Heart right ventricle (tissue), 16 donors: ENCODE data around the gene TRIM13. TPM values are rescaled to one million over a fixed set of nuclear protein-coding genes. Genes with fewer than 3 reads are reported as not detected.
"Not testable (repeated sequence)": the region's sequence is repeated elsewhere in the genome, so short reads cannot be mapped to it uniquely, and the experiment has no call there.

Experiments used
- ATAC-seq, 8 donors: fragments of 200-7000 bp; cut with Tn5 transposase; one replicate each; pipeline ENCODE4 v1.9.1; 2020; ENCODE audit warnings: mild to moderate bottlenecking in 8 of 8, moderate library complexity in 8 of 8, moderate number of reproducible peaks in 1 of 8
- DNase-seq, 2 donors: peaks; one replicate each; pipeline ENCODE4 v3.0.0-alpha.2; 2020
- H3K27ac ChIP-seq, 10 donors: fragments of 200-600 bp; sonication (generic) in 2 of 10; one replicate each; pipeline versions ENCODE4 v1.5.0 to v1.8.0; 2020 to 2022; ENCODE audit warnings: mild to moderate bottlenecking in 3 of 10
- H3K27me3 ChIP-seq, 7 donors: fragments of 200-600 bp; one replicate each; pipeline ENCODE4 v1.8.0; 2021 to 2022; ENCODE audit warnings: mild to moderate bottlenecking in 2 of 7
- H3K36me3 ChIP-seq, 9 donors: fragments of 200-600 bp; sonication (generic) in 1 of 9; one replicate each; pipeline versions ENCODE4 v1.5.0 to v1.8.0; 2020 to 2022; ENCODE audit warnings: mild to moderate bottlenecking in 2 of 9
- H3K4me1 ChIP-seq, 9 donors: fragments of 200-600 bp; sonication (generic) in 1 of 9; one replicate each; pipeline versions ENCODE4 v1.5.0 to v1.8.0; 2020 to 2022; ENCODE audit warnings: mild to moderate bottlenecking in 4 of 9
- H3K4me3 ChIP-seq, 10 donors: fragments of 200-600 bp; sonication (generic) in 2 of 10; one replicate each; pipeline versions ENCODE4 v1.5.0 to v1.8.0; 2020 to 2022; ENCODE audit warnings: mild to moderate bottlenecking in 7 of 10, moderate library complexity in 2 of 10
- H3K9me3 ChIP-seq, 11 donors: fragments of 200-600 bp in 10 of 11; sonication (generic) in 2 of 11; one replicate each; pipeline versions ENCODE4 v1.5.0 to v1.8.0; 2013 to 2022; ENCODE audit warnings: mild to moderate bottlenecking in 2 of 11, control low read depth in 1 of 11, moderate library complexity in 1 of 11
- CTCF ChIP-seq, 9 donors: fragments of 200-600 bp; sonication (generic) in 2 of 9; IDR thresholded peaks; one replicate each; pipeline versions ENCODE4 v1.5.0 to v1.8.0; 2021 to 2022; ENCODE audit warnings: antibody characterized with exemption in 9 of 9, mild to moderate bottlenecking in 5 of 9, moderate library complexity in 1 of 9
- WGBS, 2 donors: extraction: QIAGEN DNeasy Blood & Tissue Kit; methylation state at CpG; one replicate each; pipeline ENCODE4 v1.1.7; 2013; ENCODE audit warnings: inconsistent platforms in 1 of 2; 5-methylcytosine and 5-hydroxymethylcytosine counted together
- intact Hi-C, 10 donors: fragments of 100-400 bp; cut with DNase I; formaldehyde crosslinking; loops; one replicate each; pipeline versions ENCODE4 v1.11.1 to v1.14.2; 2022
- polyA plus RNA-seq, 2 donors: library from polyadenylated mRNA; stranded (reverse); fragments of 200-250 nt; gene quantifications; one replicate each; pipeline ENCODE4 v1.2.3, GENCODE V29; 2013
- total RNA-seq, 10 donors: library from RNA; stranded (reverse); fragmentation: NEBNext Ultra II Directional in 3 of 10; extraction: Animal tissue kit (Norgen Biotek cat#: 25700) in 3 of 10; gene quantifications; one replicate each; pipeline versions ENCODE4 v1.2.1 to v1.2.4, GENCODE V29; 2021 to 2023
- donor health status: Arrhythmogenic right ventricular cardiomyopathy.
- donor health status: ischemic (EF 13 %, LVEDD 7.1; RV severe dilation, severe dysfunction).
- donor health status: healthy with polysubstance abuse.
- donor health status: DM: no; HTN: yes; CAD: no.
- donor health status: DM: no; HTN: no; CAD: no.
- donor health status: ischemic (EF 25% LVEDD 6.9; RV normal size, moderate dysfunction).
- donor health status: ischemic (EF 25% LVEDD 5.7; RV mildly dilated, moderate dysfunction).
- donor health status: healthy.
- donor health status: DM: yes; HTN: yes; CAD: no.
- donor health status: Ischemic cardiomyopathy.
- donor health status: ischemic (EF 35%, LVEDD 5.7; RV mildly dilated, moderate dysfunction).
- donor health status: nonischemic (EF 11% LVEDD 7.7; RV severe dilation, severe dysfunction).
- donor health status: DM: yes; HTN: yes; CAD: no.
- donor health status: PGD.
- donor health status: ischemic (EF 29% LVEDD 5.4; RV normal size, mild dysfunction).
- donor health status: nonischemic (EF 23%, LVEDD 6.1; RV moderate dilation, normal function).

The TRIM13 gene
- total and polyA plus RNA-seq, 12 donors, result 9.7 to 26.9 (median 19.1) TPM

GRCh38 chr13:50052478-50052877 is 55.6 kb downstream of the TRIM13 start:
- Histone ChIP-seq H3K4me1 (peaks cover 0 to 15% (median 0%) of the 10 kb centered on the region in 9 donors), H3K4me3 (no peak overlapping the region), H3K9me3 (peaks cover 0 to 8% (median 0%) of the 10 kb centered on the region in 11 donors), H3K27me3 (no peaks in the 10 kb centered on the region), H3K27ac (no peak overlapping the region), H3K36me3 (peaks cover 0 to 81% (median 0%) of the 10 kb centered on the region in 9 donors)
- intact Hi-C loops, result no loop called here
- no peak for TF ChIP-seq CTCF (IDR thresholded peaks at IDR 0.05)
- DNase-seq, result no peak
- no peak for ATAC-seq
- 93 to 97% methylated on average over 4 of the region's 4 CpGs for WGBS, 2 donors

GRCh38 chr13:50053844-50054243 is 57.0 kb downstream of the TRIM13 start:
- no peak for TF ChIP-seq CTCF (IDR thresholded peaks at IDR 0.05)
- H3K4me1 ChIP-seq, result peaks cover 0 to 15% (median 0%) of the 10 kb centered on the region in 9 donors
- no peak for ATAC-seq
- 93 to 94% methylated on average over 1 of the region's 1 CpG for WGBS, 2 donors
- H3K9me3 ChIP-seq, result peaks cover 0 to 8% (median 0%) of the 10 kb centered on the region in 11 donors
- H3K27ac ChIP-seq, result peak overlapping the region in 1 of 10 donors; percentile 29
- intact Hi-C loops, result no loop called here
- H3K4me3 ChIP-seq, result no peak overlapping the region
- no peak for DNase-seq
- H3K36me3 ChIP-seq, result peaks cover 0 to 83% (median 0%) of the 10 kb centered on the region in 9 donors
- H3K27me3 ChIP-seq, result no peaks in the 10 kb centered on the region

- Histone ChIP-seq H3K4me1 (peaks cover 0 to 15% (median 0%) of the 10 kb centered on the region in 9 donors), H3K27me3 (no peaks in the 10 kb centered on the region), H3K27ac (no peak overlapping the region), H3K4me3 (no peak overlapping the region), H3K9me3 (peaks cover 0 to 8% (median 0%) of the 10 kb centered on the region in 11 donors), H3K36me3 (peaks cover 0 to 93% (median 0%) of the 10 kb centered on the region in 9 donors)
- intact Hi-C loops, result no loop called here
- ATAC-seq, result no peak
- TF ChIP-seq CTCF (IDR thresholded peaks at IDR 0.05), result no peak
- 71 to 75% methylated on average over 1 of the region's 1 CpG for WGBS, 2 donors
- no peak for DNase-seq
Measured at GRCh38 chr13:50055454-50055853, 58.6 kb downstream of the TRIM13 start.

GRCh38 chr13:50060718-50061117 is 63.9 kb downstream of the TRIM13 start:
- no peak overlapping the region for H3K4me3 ChIP-seq
- H3K36me3 ChIP-seq, result peaks cover 0 to 86% (median 0%) of the 10 kb centered on the region in 9 donors
- peaks cover 0 to 9% (median 0%) of the 10 kb centered on the region in 9 donors for H3K4me1 ChIP-seq
- no peaks in the 10 kb centered on the region for H3K9me3 ChIP-seq
- ATAC-seq (no peak), DNase-seq (no peak)
- intact Hi-C loops, result loop anchor here in 1 of 10 donors (10.0 kb wide), 1 partner anchor 56 kb away; no protein-coding TSS in a partner anchor
- 93 to 100% methylated on average over 1 of the region's 1 CpG for WGBS, 2 donors
- H3K27me3 ChIP-seq, result no peaks in the 10 kb centered on the region
- no peak overlapping the region for H3K27ac ChIP-seq
- no peak for TF ChIP-seq CTCF (IDR thresholded peaks at IDR 0.05)

- not testable (repeated sequence) for H3K4me3 ChIP-seq, H3K27ac ChIP-seq, H3K9me3 ChIP-seq, ATAC-seq, H3K27me3 ChIP-seq, H3K4me1 ChIP-seq, DNase-seq
- WGBS, 2 donors, result 97 to 99% methylated on average over 7 of the region's 7 CpGs
- intact Hi-C loops, result loop anchor here in 1 of 10 donors (10.0 kb wide), 1 partner anchor 58 kb away; no protein-coding TSS in a partner anchor
- peaks cover 0 to 91% (median 0%) of the 10 kb centered on the region in 9 donors for H3K36me3 ChIP-seq
Measured at GRCh38 chr13:50062336-50062735, 65.5 kb downstream of the TRIM13 start.
